A549 (cell line): ENCODE results near the gene HOXA2. TPM values are rescaled to one million over a fixed set of nuclear protein-coding genes. Genes with fewer than 3 reads are reported as not detected.
A peak's percentile ranks its signal among the peaks of the same experiment; 100 is the strongest.

ENCODE experiments used
- ATAC-seq, 2 experiments: fragments of 200-7000 bp in 1 of 2; fragments of >200 bp in 1 of 2; cut with Nextera tagmentation in 1 of 2; cut with Tn5 transposase in 1 of 2; 3 replicates each; pipeline versions ENCODE4 v1.8.0 to v1.9.1; 2018 to 2020; ENCODE audit warnings: mild to moderate bottlenecking in 1 of 2, moderate library complexity in 1 of 2
- CTCF ChIA-PET: fragments of 300-600 bp; sonication (Branson Sonifier 250); formaldehyde crosslinking; extraction: SDS; loops from one replicate; lab custom pipeline; 2021; ENCODE audit warnings: antibody characterized with exemption, inconsistent platforms; lab: Yijun Ruan, JAX
- POLR2A ChIA-PET: fragments of 350-600 bp; formaldehyde crosslinking; extraction: SDS; loops from one replicate; lab custom pipeline; 2021; ENCODE audit warnings: antibody characterized with exemption, inconsistent platforms; lab: Yijun Ruan, JAX
- DNase-seq, 2 experiments: peaks; one replicate each; pipeline versions ENCODE4 v3.0.0 to v3.0.0-alpha.2; 2011 to 2016; ENCODE audit warnings: low read depth in 1 of 2, low spot score in 1 of 2
- FAIRE-seq: peaks from 2 replicates; lab custom pipeline; 2011; peaks lifted over from hg19 to GRCh38; lab: Jason Lieb, UNC
- H3K27ac ChIP-seq, 2 experiments: fragments of >200 bp; sonication (Bioruptor Twin); formaldehyde crosslinking; 3 replicates each; pipeline ENCODE4 v1.5.1; 2016 to 2017
- H3K4me1 ChIP-seq: fragments of >200 bp; sonication (Bioruptor Twin); formaldehyde crosslinking; 3 replicates; pipeline ENCODE4 v1.6.1; 2016
- H3K4me2 ChIP-seq: fragments of >200 bp; sonication (Bioruptor Twin); formaldehyde crosslinking; 3 replicates; pipeline ENCODE4 v1.6.1; 2016
- H3K4me3 ChIP-seq: fragments of >200 bp; sonication (Bioruptor Twin); formaldehyde crosslinking; 3 replicates; pipeline ENCODE4 v1.5.1; 2016
- H3K9me3 ChIP-seq: fragments of >200 bp; sonication (Bioruptor Twin); formaldehyde crosslinking; 3 replicates; pipeline ENCODE4 v1.6.1; 2016
- BHLHE40 ChIP-seq: IDR thresholded peaks from 2 replicates; pipeline ENCODE4 v1.6.1; 2012; ENCODE audit warnings: low read depth, low read length, inconsistent platforms
- CHD4 ChIP-seq: fragments of 200-600 bp; sonication (generic); IDR thresholded peaks from 2 replicates; pipeline ENCODE4 v1.6.1; 2016; ENCODE audit warnings: antibody characterized with exemption, mild to moderate bottlenecking, borderline replicate concordance
- CTCF ChIP-seq: fragments of >200 bp; sonication (Bioruptor Twin); formaldehyde crosslinking; IDR thresholded peaks from 3 replicates; pipeline ENCODE4 v1.5.1; 2016
- ELK1 ChIP-seq: fragments of 150-350 bp; IDR thresholded peaks from 2 replicates; pipeline ENCODE4 v1.6.1; 2014; ENCODE audit warnings: low read depth, mild to moderate bottlenecking, low read length
- ESRRA ChIP-seq: fragments of 150-350 bp; IDR thresholded peaks from 2 replicates; pipeline ENCODE4 v1.6.1; 2014; ENCODE audit warnings: mild to moderate bottlenecking, low read length, borderline replicate concordance
- FOSB ChIP-seq: fragments of 250-450 bp; sonication (Bioruptor Pico); IDR thresholded peaks from 2 replicates; pipeline ENCODE4 v1.5.0; 2020; ENCODE audit warnings: mild to moderate bottlenecking, moderate library complexity
- FOSL2 ChIP-seq, 2 experiments: fragments of 450-650 bp in 1 of 2; fragments of >200 bp in 1 of 2; sonication (Bioruptor Twin) in 1 of 2; formaldehyde crosslinking; IDR thresholded peaks; 2 replicates each; pipeline versions ENCODE4 v1.5.0 to v1.6.1; 2016 to 2020; ENCODE audit warnings: mild to moderate bottlenecking in 1 of 2, moderate library complexity in 1 of 2
- FOXS1 ChIP-seq: fragments of 250-450 bp; sonication (Bioruptor Pico); IDR thresholded peaks from 2 replicates; pipeline ENCODE4 v1.5.0; 2020; ENCODE audit warnings: mild to moderate bottlenecking, moderate library complexity
- HES2 ChIP-seq: fragments of >200 bp; sonication (Bioruptor Twin); formaldehyde crosslinking; IDR thresholded peaks from 2 replicates; pipeline ENCODE4 v1.6.1; 2016
- JUN ChIP-seq, 2 experiments: fragments of >200 bp; sonication (Bioruptor Twin); formaldehyde crosslinking; IDR thresholded peaks; 2 replicates in 1 of 2; 3 replicates in 1 of 2; pipeline ENCODE4 v1.6.1; 2016 to 2017
- MAFK ChIP-seq: fragments of 450-650 bp; IDR thresholded peaks from 2 replicates; pipeline ENCODE4 v1.6.1; 2014; ENCODE audit not compliant: partially characterized antibody
- PBX3 ChIP-seq: IDR thresholded peaks from 2 replicates; pipeline ENCODE4 v1.6.1; 2012
- POLR2A ChIP-seq: IDR thresholded peaks from 2 replicates; pipeline ENCODE4 v1.6.1; 2012; ENCODE audit warnings: mild to moderate bottlenecking, low read length
- REST ChIP-seq: fragments of 200-600 bp; sonication (generic); IDR thresholded peaks from 2 replicates; pipeline ENCODE4 v1.6.1; 2016; ENCODE audit warnings: antibody characterized with exemption, mild to moderate bottlenecking, moderate library complexity
- RFX5 ChIP-seq: fragments of 450-650 bp; IDR thresholded peaks from 2 replicates; pipeline ENCODE4 v1.7.1; 2014; ENCODE audit warnings: antibody characterized with exemption, mild to moderate bottlenecking, moderate library complexity
- RNF2 ChIP-seq: fragments of 200-600 bp; sonication (generic); IDR thresholded peaks from 2 replicates; pipeline ENCODE4 v1.6.1; 2016; ENCODE audit warnings: low read depth, mild to moderate bottlenecking, antibody characterized with exemption, moderate library complexity, borderline replicate concordance
- SMC3 ChIP-seq: fragments of >200 bp; sonication (Bioruptor Twin); formaldehyde crosslinking; IDR thresholded peaks from 3 replicates; pipeline ENCODE4 v1.6.1; 2018; ENCODE audit warnings: inconsistent platforms
- WGBS: methylation state at CpG from one replicate; pipeline ENCODE4 v1.1.6; 2017; ENCODE audit errors: missing lambda C conversion rate; 5-methylcytosine and 5-hydroxymethylcytosine counted together
- polyA plus RNA-seq, 4 experiments: library from polyadenylated mRNA; depleted of rRNA in 3 of 4; stranded (reverse); fragments of >200 nt; fragmentation: RNase III in 1 of 4; extraction: RNeasy Plus Mini Kit Qiagen cat#74134 plus additional on column Dnase treatment in 1 of 4; gene quantifications; 2 replicates in 3 of 4; 3 replicates in 1 of 4; pipeline ENCODE4 v1.2.3, GENCODE V29; 2011 to 2017

Gene HOXA2
- polyA plus RNA-seq, 2 of the 4 experiments (the other 2 are of a cell fraction): 1.3 to 2.1 TPM

GRCh38 chr7:27144781-27145164 lies 42.3 kb upstream of the HOXA2 start:
- POLR2A ChIA-PET: no interaction called here
- TF ChIP-seq MAFK: no peak
- no peak for TF ChIP-seq JUN (IDR thresholded peaks at IDR 0.05)
- TF ChIP-seq REST: no peak
- no peak for TF ChIP-seq FOSB
- no peak for TF ChIP-seq FOSL2 (IDR thresholded peaks at IDR 0.05)
- TF ChIP-seq FOSL2 (CRISPR knock-in tag; IDR thresholded peaks at IDR 0.05): no peak
- TF ChIP-seq ESRRA: no peak
- no peak for TF ChIP-seq RNF2
- no peak for TF ChIP-seq FOXS1 (CRISPR knock-in tag)
- TF ChIP-seq BHLHE40: no peak
- TF ChIP-seq, all 56 proteins: peak for 0
- WGBS: 95% methylated on average over 31 of the region's 31 CpGs
- Histone ChIP-seq H3K9me3 (no peaks in the 10 kb centered on the region), H3K4me2 (no peak overlapping the region), H3K4me1 (peaks cover 15% of the 10 kb centered on the region), H3K4me3 (no peak overlapping the region), H3K27ac (no peak overlapping the region)
- no peak for FAIRE-seq
- ATAC-seq: no peak
- no peak for DNase-seq
- CTCF ChIA-PET: interaction anchor here (0.6 to 11.1 kb wide), 21 partner anchors 10 to 769 kb away, joined by 3 to 160 read pairs (median 5); partner anchors contain the start of genes HOXA4, HOXA7 and HOXA9

- peaks cover 9% of the 10 kb centered on the region for H3K4me1 ChIP-seq
- ATAC-seq (no peak), FAIRE-seq (no peak), DNase-seq (no peak)
- POLR2A ChIA-PET: interaction anchor here (0.7 to 1.3 kb wide), 6 partner anchors 13 to 444 kb away, joined by 3 to 7 read pairs (median 4); partner anchors contain the start of genes HOXA7 and SKAP2
- peak overlapping the region; percentile 87; the same call in 2 of the 3 replicates for H3K4me2 ChIP-seq
- no peaks in the 10 kb centered on the region for H3K9me3 ChIP-seq
- H3K27ac ChIP-seq: peak overlapping the region; percentile 31 to 58; a peak in 2 of 6 replicates
- 57% methylated on average over 38 of the region's 40 CpGs for WGBS
- H3K4me3 ChIP-seq: 0 out of 3 replicates have a peak overlapping the region, but pooled peaks have one; percentile 26
- 0 out of 3 replicates have a peak, but pooled peaks have one; percentile 3 for TF ChIP-seq SMC3
- TF ChIP-seq RFX5: no peak
- TF ChIP-seq PBX3: no peak
- peak; percentile 7; the same call in 1 of the 3 replicates for TF ChIP-seq CTCF
- no peak for TF ChIP-seq CHD4
- TF ChIP-seq ESRRA: no peak
- TF ChIP-seq POLR2A: no peak
- TF ChIP-seq HES2: no peak
- no peak for TF ChIP-seq ELK1
- CTCF ChIA-PET: interaction anchor here (0.8 to 11.1 kb wide), 37 partner anchors 7 to 906 kb away, joined by 3 to 160 read pairs (median 5); partner anchors contain the start of genes HOXA3, HOXA4, HOXA7 and HOXA9
Observed at GRCh38 chr7:27143950-27144780, 41.7 kb upstream of the HOXA2 start.
